Endodermal cell (in vitro differentiated cells): ENCODE measurements around the gene FAF1. TPM values are rescaled to one million over a fixed set of nuclear protein-coding genes. Genes with fewer than 3 reads are reported as not detected.

Experiments used
- DNase-seq: peaks from one replicate; pipeline ENCODE4 v3.0.0-alpha.2; 2017
- H3K27ac ChIP-seq: 2 replicates; pipeline ENCODE4 v1.5.1; 2013; ENCODE audit warnings: mild to moderate bottlenecking, low read depth, low read length, moderate library complexity
- H3K27me3 ChIP-seq: 2 replicates; pipeline ENCODE4 v1.6.1; 2013; ENCODE audit warnings: mild to moderate bottlenecking, low read length, moderate library complexity; ENCODE audit not compliant: insufficient read depth, control insufficient read depth, poor library complexity, severe bottlenecking
- H3K36me3 ChIP-seq: 2 replicates; pipeline ENCODE4 v1.7.0; 2013; ENCODE audit warnings: mild to moderate bottlenecking, low read length, moderate library complexity; ENCODE audit not compliant: control insufficient read depth, insufficient read depth
- H3K4me1 ChIP-seq: one replicate; pipeline ENCODE4 v1.7.0; 2013; ENCODE audit warnings: low read length; ENCODE audit not compliant: control insufficient read depth, insufficient read depth
- H3K4me3 ChIP-seq: 2 replicates; pipeline ENCODE4 v1.5.1; 2013; ENCODE audit warnings: mild to moderate bottlenecking, low read length, moderate library complexity
- H3K9ac ChIP-seq: 2 replicates; pipeline ENCODE4 v1.6.1; 2013; ENCODE audit warnings: mild to moderate bottlenecking, low read length, moderate library complexity; ENCODE audit not compliant: poor library complexity, severe bottlenecking; ENCODE audit errors: extremely low read depth
- H3K9me3 ChIP-seq: 2 replicates; pipeline ENCODE4 v1.6.1; 2013; ENCODE audit warnings: mild to moderate bottlenecking, low read length, moderate library complexity; ENCODE audit not compliant: control insufficient read depth
- H3K27ac Mint-ChIP-seq: 2 replicates; pipeline ENCODE4 v1.8.0; 2020; ENCODE audit warnings: mixed read lengths
- H3K27me3 Mint-ChIP-seq: 2 replicates; pipeline ENCODE4 v1.8.0; 2021; ENCODE audit warnings: mild to moderate bottlenecking, mixed read lengths; ENCODE audit not compliant: insufficient read depth
- H3K36me3 Mint-ChIP-seq: 2 replicates; pipeline ENCODE4 v1.8.0; 2020; ENCODE audit warnings: low read depth, mixed read lengths
- H3K4me1 Mint-ChIP-seq: 2 replicates; pipeline ENCODE4 v1.8.0; 2020; ENCODE audit warnings: mixed read lengths
- H3K4me3 Mint-ChIP-seq: 2 replicates; pipeline ENCODE4 v1.8.0; 2020; ENCODE audit warnings: mild to moderate bottlenecking, moderate library complexity, mixed read lengths
- H3K9me3 Mint-ChIP-seq: 2 replicates; pipeline ENCODE4 v1.8.0; 2020; ENCODE audit warnings: mild to moderate bottlenecking, mixed read lengths
- CTCF ChIP-seq: fragments of 200-600 bp; sonication (generic); conservative IDR thresholded peaks from 2 replicates; pipeline ENCODE4 v1.5.0; 2021; ENCODE audit warnings: antibody characterized with exemption, mild to moderate bottlenecking
- WGBS, 2 experiments: methylation state at CpG; one replicate each; pipeline versions ENCODE4 v1.1.5 to v1.1.7; 2013; ENCODE audit warnings: missing lambda C conversion rate in 2 of 2, mixed read lengths in 1 of 2; ENCODE audit not compliant: insufficient coverage in 1 of 2, insufficient read length in 1 of 2; 5-methylcytosine and 5-hydroxymethylcytosine counted together
- total RNA-seq, 2 donors: library from RNA; stranded (reverse); fragmentation: NEBNext Ultra II Directional in 1 of 2; extraction: Animal tissue kit (Norgen Biotek cat#: 25700) in 1 of 2; gene quantifications; 2 replicates in 1 of 2; 3 replicates in 1 of 2; pipeline ENCODE4 v1.2.1, GENCODE V29; 2021

FAF1 gene
- total RNA-seq, 2 donors from 2014 or later = 76.4 to 94.4 TPM

GRCh38 chr1:50841791-50842387 lies 118.2 kb downstream of the FAF1 start:
- Histone ChIP-seq H3K9ac (no peak overlapping the region), H3K4me3 (no peak overlapping the region), H3K4me1 (no peaks in the 10 kb centered on the region), H3K9me3 (no peaks in the 10 kb centered on the region), H3K36me3 (peaks cover 1% of the 10 kb centered on the region), H3K27me3 (no peaks in the 10 kb centered on the region), H3K27ac (no peak overlapping the region)
- peaks cover 3% of the 10 kb centered on the region for H3K36me3 Mint-ChIP-seq
- H3K27ac Mint-ChIP-seq = no peak overlapping the region
- no peak for TF ChIP-seq CTCF
- H3K9me3 Mint-ChIP-seq = no peaks in the 10 kb centered on the region
- no peaks in the 10 kb centered on the region for H3K27me3 Mint-ChIP-seq
- H3K4me3 Mint-ChIP-seq = no peak overlapping the region
- H3K4me1 Mint-ChIP-seq = peaks cover 3% of the 10 kb centered on the region
- DNase-seq = no peak

GRCh38 chr1:50836117-50836516 lies 124.0 kb downstream of the FAF1 start:
- DNase-seq = no peak
- peaks cover 7% of the 10 kb centered on the region for H3K36me3 ChIP-seq
- H3K36me3 Mint-ChIP-seq = peaks cover 22% of the 10 kb centered on the region
- no peak overlapping the region for H3K4me3 ChIP-seq
- no peaks in the 10 kb centered on the region for H3K27me3 Mint-ChIP-seq
- H3K4me3 Mint-ChIP-seq = no peak overlapping the region
- no peak for TF ChIP-seq CTCF
- no peaks in the 10 kb centered on the region for H3K4me1 ChIP-seq
- H3K27ac ChIP-seq = no peak overlapping the region
- no peak overlapping the region for H3K27ac Mint-ChIP-seq
- peaks cover 32% of the 10 kb centered on the region for H3K9me3 ChIP-seq
- H3K4me1 Mint-ChIP-seq = no peaks in the 10 kb centered on the region
- no peak overlapping the region for H3K9ac ChIP-seq
- peaks cover 23% of the 10 kb centered on the region for H3K9me3 Mint-ChIP-seq
- H3K27me3 ChIP-seq = no peaks in the 10 kb centered on the region

- Mint-ChIP-seq H3K4me3 (no peak overlapping the region), H3K27me3 (no peaks in the 10 kb centered on the region), H3K9me3 (peaks cover 41% of the 10 kb centered on the region), H3K27ac (no peak overlapping the region), H3K4me1 (no peaks in the 10 kb centered on the region), H3K36me3 (peaks cover 36% of the 10 kb centered on the region)
- H3K9ac ChIP-seq = no peak overlapping the region
- peaks cover 47% of the 10 kb centered on the region for H3K9me3 ChIP-seq
- no peak overlapping the region for H3K4me3 ChIP-seq
- WGBS, 2 experiments = 100% methylated on average over 1 of the region's 1 CpG; no CpG with 5 or more reads in 1 of the 2 experiments
- no peaks in the 10 kb centered on the region for H3K4me1 ChIP-seq
- no peak for TF ChIP-seq CTCF
- no peak for DNase-seq
- H3K27ac ChIP-seq = no peak overlapping the region
- H3K36me3 ChIP-seq = peaks cover 7% of the 10 kb centered on the region
- no peaks in the 10 kb centered on the region for H3K27me3 ChIP-seq
These were observed 126.9 kb downstream of the FAF1 start for GRCh38 chr1:50833216-50833615.
